GM10266 (cell line): ENCODE results near the gene ZNF423.
"Not testable (repeated sequence)": the region's sequence is repeated elsewhere in the genome, so short reads cannot be mapped to it uniquely, and the experiment has no call there.

Experiments used
- DNase-seq: peaks from one replicate; pipeline ENCODE4 v3.0.0; 2012; ENCODE audit errors: extremely low spot score
- TF ChIP-seq, protein P1 (sequence below): IDR thresholded peaks from 2 replicates; pipeline ENCODE4 v1.5.1; 2012; ENCODE audit warnings: mild to moderate bottlenecking, low read depth; ENCODE audit not compliant: control insufficient read depth, insufficient read depth; ENCODE audit errors: missing control alignments

ZNF423 gene

DNA sequence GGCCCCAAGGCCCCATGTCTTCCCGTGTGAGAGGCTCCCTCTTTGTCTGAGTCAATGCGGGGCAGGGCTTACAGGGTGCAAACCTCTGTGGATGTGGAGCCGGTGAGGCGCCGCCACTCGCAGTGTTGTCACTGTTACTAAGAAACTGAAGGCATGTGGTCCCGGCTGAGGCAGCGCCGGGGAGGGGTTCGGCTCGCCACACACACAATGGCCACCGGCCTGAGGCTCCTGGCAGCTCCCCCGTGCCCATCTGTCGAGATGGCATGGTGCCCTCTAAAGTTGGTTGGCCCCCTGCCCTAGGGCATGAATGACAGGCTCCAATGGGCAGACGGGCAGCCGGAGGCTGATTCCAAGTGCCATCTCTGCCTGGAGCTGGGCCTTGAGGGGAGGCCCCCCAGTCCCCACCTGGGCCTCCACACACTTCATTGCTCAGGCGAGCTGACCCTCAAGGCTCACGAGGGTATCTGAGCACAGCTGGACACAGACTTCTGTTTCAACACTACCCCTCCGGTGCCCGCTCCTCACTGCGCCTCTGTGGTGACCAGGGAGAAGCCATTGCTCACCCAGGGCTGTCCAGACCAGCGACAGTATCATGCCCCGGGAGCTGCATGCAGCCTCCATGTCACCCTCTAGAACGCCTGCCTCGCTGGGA lies 345.1 kb downstream of the ZNF423 start:
- DNase-seq = no peak
- TF ChIP-seq, protein P1, sequence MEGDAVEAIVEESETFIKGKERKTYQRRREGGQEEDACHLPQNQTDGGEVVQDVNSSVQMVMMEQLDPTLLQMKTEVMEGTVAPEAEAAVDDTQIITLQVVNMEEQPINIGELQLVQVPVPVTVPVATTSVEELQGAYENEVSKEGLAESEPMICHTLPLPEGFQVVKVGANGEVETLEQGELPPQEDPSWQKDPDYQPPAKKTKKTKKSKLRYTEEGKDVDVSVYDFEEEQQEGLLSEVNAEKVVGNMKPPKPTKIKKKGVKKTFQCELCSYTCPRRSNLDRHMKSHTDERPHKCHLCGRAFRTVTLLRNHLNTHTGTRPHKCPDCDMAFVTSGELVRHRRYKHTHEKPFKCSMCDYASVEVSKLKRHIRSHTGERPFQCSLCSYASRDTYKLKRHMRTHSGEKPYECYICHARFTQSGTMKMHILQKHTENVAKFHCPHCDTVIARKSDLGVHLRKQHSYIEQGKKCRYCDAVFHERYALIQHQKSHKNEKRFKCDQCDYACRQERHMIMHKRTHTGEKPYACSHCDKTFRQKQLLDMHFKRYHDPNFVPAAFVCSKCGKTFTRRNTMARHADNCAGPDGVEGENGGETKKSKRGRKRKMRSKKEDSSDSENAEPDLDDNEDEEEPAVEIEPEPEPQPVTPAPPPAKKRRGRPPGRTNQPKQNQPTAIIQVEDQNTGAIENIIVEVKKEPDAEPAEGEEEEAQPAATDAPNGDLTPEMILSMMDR = no peak

- DNase-seq = no peak
- TF ChIP-seq, protein P1 = no peak
These were observed 345.8 kb downstream of the ZNF423 start for GRCh38 chr16:49510141-49510540.

DNA sequence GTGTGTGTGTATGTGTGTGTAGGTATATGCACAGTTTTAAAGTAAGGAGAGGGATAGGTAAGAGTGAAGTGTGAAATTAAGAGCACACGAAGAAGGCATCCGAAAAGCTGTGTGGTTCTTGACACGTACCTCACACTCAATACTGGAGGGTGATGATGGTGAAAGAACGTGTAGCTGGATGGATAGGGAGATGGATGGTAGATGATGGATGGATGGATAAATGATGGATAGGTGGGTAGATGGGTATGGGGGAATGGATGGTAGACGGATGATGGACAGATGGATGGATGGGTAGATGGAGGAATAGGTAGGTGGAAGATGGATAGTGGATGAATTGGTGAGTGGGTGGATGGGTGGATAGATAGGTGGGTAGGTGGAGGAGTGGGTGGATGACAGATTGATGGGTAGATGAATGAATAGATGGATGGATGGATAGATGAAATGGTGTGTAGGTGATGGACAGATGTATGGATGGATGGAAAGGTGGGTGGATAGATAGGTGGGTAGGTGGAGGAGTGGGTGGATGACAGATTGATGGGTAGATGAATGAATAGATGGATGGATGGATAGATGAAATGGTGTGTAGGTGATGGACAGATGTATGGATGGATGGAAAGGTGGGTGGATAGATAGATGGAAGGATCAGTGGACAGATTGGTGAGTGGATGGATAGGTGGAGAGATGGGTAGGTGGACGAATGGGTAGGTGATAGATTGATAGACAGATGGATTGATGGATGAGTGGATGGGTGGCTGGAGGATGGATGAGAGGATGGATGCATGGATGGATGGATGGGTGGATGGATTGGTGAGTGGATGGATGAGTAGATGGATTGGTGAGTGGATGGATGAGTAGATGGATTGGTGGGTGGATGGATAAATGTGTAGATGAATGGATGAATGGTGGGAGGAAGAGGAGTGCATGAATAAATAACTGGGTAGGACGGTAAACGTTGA lies 349.6 kb downstream of the ZNF423 start:
- DNase-seq = not testable (repeated sequence)

DNA sequence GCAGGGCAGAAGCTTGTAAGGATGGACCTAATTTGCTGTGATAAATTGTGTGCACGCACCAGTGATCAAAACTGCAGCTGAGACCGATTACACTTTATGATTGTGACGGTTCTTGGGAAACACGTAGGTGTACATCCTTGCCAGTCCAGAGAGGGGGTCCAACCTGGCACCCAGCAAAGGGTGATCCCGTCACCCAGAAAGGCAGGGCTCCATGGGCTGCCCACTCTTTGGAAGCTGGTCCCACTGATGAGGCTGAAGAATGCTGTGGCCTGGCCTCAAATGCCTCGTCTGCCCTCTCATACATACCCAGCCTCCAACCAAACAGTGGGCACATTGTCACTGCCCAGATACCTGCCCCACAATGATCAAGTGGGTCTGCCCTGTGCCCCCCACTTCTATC lies 350.4 kb downstream of the ZNF423 start:
- DNase-seq = no peak
- TF ChIP-seq, protein P1 = no peak

GRCh38 chr16:49504626-49505025 lies 351.3 kb downstream of the ZNF423 start:
- DNase-seq = no peak
- TF ChIP-seq, protein P1 = no peak

- no peak for DNase-seq
- TF ChIP-seq, protein P1 = no peak
These were observed 351.9 kb downstream of the ZNF423 start for GRCh38 chr16:49504023-49504364.

- DNase-seq = no peak
- TF ChIP-seq, protein P1 = no peak
These were observed 352.5 kb downstream of the ZNF423 start for GRCh38 chr16:49503256-49504022.
